Neural cell (in vitro differentiated cells): ENCODE results near the gene NLRP13. TPM values are rescaled to one million over a fixed set of nuclear protein-coding genes. Genes with fewer than 3 reads are reported as not detected.

Source experiments
- H2AFZ ChIP-seq: fragments of 200-600, 300-800 bp; sonication (generic), shearing (Covaris generic); 2 replicates; pipeline ENCODE4 v1.6.0; 2014; ENCODE audit warnings: low read depth, mild to moderate bottlenecking, antibody characterized with exemption, low read length, moderate library complexity
- H3F3A ChIP-seq: fragments of 200-600 bp; shearing (Covaris generic); 2 replicates; pipeline ENCODE4 v1.6.1; 2016; ENCODE audit warnings: mild to moderate bottlenecking, moderate library complexity, mixed read lengths, antibody characterized with exemption, low read length; ENCODE audit not compliant: insufficient read depth, poor library complexity, severe bottlenecking
- H3K27ac ChIP-seq: fragments of 200-600, 300-800 bp; sonication (generic), shearing (Covaris generic); 2 replicates; pipeline ENCODE4 v1.5.1; 2014; ENCODE audit warnings: mild to moderate bottlenecking, low read length, moderate library complexity
- H3K27me3 ChIP-seq: fragments of 300-800, 200-600 bp; sonication (generic), shearing (Covaris generic); 2 replicates; pipeline ENCODE4 v1.6.0; 2014; ENCODE audit warnings: mild to moderate bottlenecking, low read depth, low read length, moderate library complexity; ENCODE audit not compliant: insufficient read depth
- H3K36me3 ChIP-seq: fragments of 300-800, 200-600 bp; sonication (generic), shearing (Covaris generic); 2 replicates; pipeline ENCODE4 v1.5.1; 2014; ENCODE audit warnings: mild to moderate bottlenecking, antibody characterized with exemption, low read length, moderate library complexity; ENCODE audit not compliant: insufficient read depth
- H3K4me2 ChIP-seq: fragments of 300-800, 200-600 bp; sonication (generic), shearing (Covaris generic); 2 replicates; pipeline ENCODE4 v1.6.0; 2014; ENCODE audit warnings: mild to moderate bottlenecking, low read length
- H3K4me3 ChIP-seq: fragments of 300-800, 200-600 bp; sonication (generic), shearing (Covaris generic); 2 replicates; pipeline ENCODE4 v1.5.1; 2014; ENCODE audit warnings: mild to moderate bottlenecking, low read length, moderate library complexity
- H3K79me2 ChIP-seq: fragments of 200-600 bp; shearing (Covaris generic); replicated peaks from 2 replicates; pipeline ENCODE4 v1.6.0; 2014; ENCODE audit warnings: mild to moderate bottlenecking, low read length, moderate library complexity; ENCODE audit not compliant: insufficient read depth
- H3K9ac ChIP-seq: fragments of 300-800, 200-600 bp; sonication (generic), shearing (Covaris generic); 2 replicates; pipeline ENCODE4 v1.6.1; 2016; ENCODE audit warnings: mild to moderate bottlenecking, low read length, mixed read lengths
- H3K9me2 ChIP-seq: fragments of 200-600 bp; shearing (Covaris generic); 2 replicates; pipeline ENCODE4 v1.6.1; 2016; ENCODE audit warnings: mild to moderate bottlenecking, low read length, mixed read lengths; ENCODE audit not compliant: insufficient read depth
- H3K9me3 ChIP-seq: fragments of 200-600, 300-800 bp; sonication (generic), shearing (Covaris generic); 2 replicates; pipeline ENCODE4 v1.6.1; 2016; ENCODE audit warnings: mild to moderate bottlenecking, mixed run types, low read length, moderate library complexity, mixed read lengths
- H4K20me1 ChIP-seq: fragments of 200-600 bp; shearing (Covaris generic); 2 replicates; pipeline ENCODE4 v1.6.1; 2016; ENCODE audit warnings: mild to moderate bottlenecking, mixed run types; ENCODE audit not compliant: insufficient read depth
- CTCF ChIP-seq: fragments of 450-650 bp; IDR thresholded peaks from 2 replicates; pipeline ENCODE4 v1.5.1; 2014; ENCODE audit warnings: antibody characterized with exemption, mild to moderate bottlenecking, moderate library complexity; ENCODE audit not compliant: poor library complexity, severe bottlenecking
- EP300 ChIP-seq: fragments of 450-650 bp; conservative IDR thresholded peaks from 2 replicates; pipeline ENCODE4 v1.6.1; 2014; ENCODE audit warnings: antibody characterized with exemption, mild to moderate bottlenecking, moderate library complexity; ENCODE audit not compliant: poor library complexity, severe bottlenecking
- EZH2 ChIP-seq: fragments of 200-600, 300-800 bp; shearing (Covaris generic), sonication (generic); IDR thresholded peaks from 2 replicates; pipeline ENCODE4 v1.6.1; 2014; ENCODE audit warnings: antibody characterized with exemption, low read length, borderline replicate concordance, mild to moderate bottlenecking; ENCODE audit not compliant: insufficient read depth, poor library complexity, severe bottlenecking
- MXI1 ChIP-seq: fragments of 450-650 bp; conservative IDR thresholded peaks from 2 replicates; pipeline ENCODE4 v1.6.1; 2014; ENCODE audit warnings: antibody characterized with exemption, mild to moderate bottlenecking; ENCODE audit not compliant: poor library complexity, severe bottlenecking
- POLR2AphosphoS5 ChIP-seq: IDR thresholded peaks from 2 replicates; pipeline ENCODE4 v1.6.1; 2012
- RAD21 ChIP-seq: fragments of 450-650 bp; conservative IDR thresholded peaks from 2 replicates; pipeline ENCODE4 v1.6.1; 2014; ENCODE audit warnings: antibody characterized with exemption, mild to moderate bottlenecking, moderate library complexity
- REST ChIP-seq: IDR thresholded peaks from 2 replicates; pipeline ENCODE4 v1.6.1; 2012; ENCODE audit warnings: borderline replicate concordance
- SMC3 ChIP-seq: fragments of 450-650 bp; conservative IDR thresholded peaks from 2 replicates; pipeline ENCODE4 v1.6.1; 2014; ENCODE audit warnings: antibody characterized with exemption, mild to moderate bottlenecking, moderate library complexity; ENCODE audit not compliant: poor library complexity
- TAF1 ChIP-seq: IDR thresholded peaks from 2 replicates; pipeline ENCODE4 v1.6.1; 2012; ENCODE audit warnings: low read depth
- polyA plus RNA-seq: library from polyadenylated mRNA; depleted of rRNA; stranded (reverse); fragments of >200 nt; gene quantifications from 2 replicates; pipeline ENCODE4 v1.2.3, GENCODE V29; 2014

The NLRP13 gene
- polyA plus RNA-seq, 1 donor from 2014 or later, result not detected

- Histone ChIP-seq H2AFZ (no peak overlapping the region), H3K27me3 (no peaks in the 10 kb centered on the region), H3K79me2 (no peaks in the 10 kb centered on the region), H3K36me3 (no peaks in the 10 kb centered on the region), H3K9me2 (no peaks in the 10 kb centered on the region), H3K27ac (no peak overlapping the region), H3K9me3 (peaks cover 4% of the 10 kb centered on the region), H3F3A (no peaks in the 10 kb centered on the region), H3K4me2 (no peak overlapping the region), H3K4me3 (no peak overlapping the region), H3K9ac (no peak overlapping the region), H4K20me1 (no peaks in the 10 kb centered on the region)
- no peak for TF ChIP-seq POLR2AphosphoS5
- no peak for TF ChIP-seq REST
- TF ChIP-seq EP300, result no peak
- TF ChIP-seq TAF1, result no peak
- TF ChIP-seq EZH2, result no peak
- no peak for TF ChIP-seq MXI1
- no peak for TF ChIP-seq SMC3
- no peak for TF ChIP-seq CTCF
- no peak for TF ChIP-seq RAD21
These were observed 49.5 kb downstream of the NLRP13 start for GRCh38 chr19:55882626-55883025.

GRCh38 chr19:55877211-55877610 is 54.9 kb downstream of the NLRP13 start:
- H3K79me2 ChIP-seq, result no peaks in the 10 kb centered on the region
- H3K27me3 ChIP-seq, result no peaks in the 10 kb centered on the region
- no peak overlapping the region for H3K9ac ChIP-seq
- no peak overlapping the region for H2AFZ ChIP-seq
- TF ChIP-seq EP300 (no peak), MXI1 (no peak), RAD21 (no peak), TAF1 (no peak), REST (no peak), SMC3 (no peak), POLR2AphosphoS5 (no peak), EZH2 (no peak), CTCF (no peak)
- H3K4me3 ChIP-seq, result no peak overlapping the region
- peaks cover 4% of the 10 kb centered on the region for H3K9me3 ChIP-seq
- no peaks in the 10 kb centered on the region for H3K9me2 ChIP-seq
- no peaks in the 10 kb centered on the region for H4K20me1 ChIP-seq
- no peaks in the 10 kb centered on the region for H3F3A ChIP-seq
- H3K27ac ChIP-seq, result no peak overlapping the region
- H3K4me2 ChIP-seq, result no peak overlapping the region
- H3K36me3 ChIP-seq, result no peaks in the 10 kb centered on the region
